ENCODE results near the gene LPIN2. TPM values are rescaled to one million over a fixed set of nuclear protein-coding genes. Genes with fewer than 3 reads are reported as not detected.
A peak's percentile ranks its signal among the peaks of the same experiment; 100 is the strongest.

The LPIN2 gene
- total RNA-seq (100 to 1,000 TPM; 109 to 141 TPM), polyA plus RNA-seq (ENCODE audit: insufficient read depth, low read depth, low replicate concordance) (56.0 TPM)
- long read RNA-seq, donor 1, transcript LPIN2-203 (5 exons, 936 nt) = major isoform, 9 of 21 reads
- long read RNA-seq, donor 1, partial matches to known transcripts = 12 of 21 reads
- long read RNA-seq, donor 1, other reads (novel, unspliced or antisense) = 0 of 21 reads
- long read RNA-seq, donor 2, partial matches to known transcripts = 5 of 9 reads
- long read RNA-seq, donor 2, other reads (novel, unspliced or antisense) = 0 of 9 reads

GRCh38 chr18:3013024-3013804 is at the start of gene LPIN2:
TSS of gene LPIN2 (minus strand) at chr18:3013144. CDS start at chr18:2960840, 52,304 bp downstream.
- Histone ChIP-seq H3K4me1 (peaks cover 16% of the 10 kb centered on the region), H3K4me3 (peak within 1 kb of the TSS; percentile 83 to 94), H3K27ac (peak within 1 kb of the TSS; percentile 96 to 99), H3K27me3 (no peaks in the 10 kb centered on the region), H3K36me3 (ENCODE audit: low read depth, missing control alignments) (no peaks in the 10 kb centered on the region), H3K9me3 (no peaks in the 10 kb centered on the region)
- DNase-seq = peak; percentile 99
- intact Hi-C loops (cut with DNase I; ENCODE audit: low total_unique reads) = loop anchor here (10.0 kb wide), 1 partner anchor 232 kb away; the partner anchor contains the start of gene MYL12A
- no peak for TF ChIP-seq CTCF (IDR thresholded peaks at IDR 0.05)
- no peak for TF ChIP-seq POLR2A (IDR thresholded peaks at IDR 0.05)
- WGBS, 2 donors = 2 to 7% methylated on average over 7 to 34 of the region's 78 CpGs

GRCh38 chr18:3061581-3062312 is 48.8 kb upstream of the LPIN2 start:
- no peak overlapping the region for H3K4me3 ChIP-seq
- peak overlapping the region in 1 of 2 donors; percentile 65 for H3K27ac ChIP-seq
- 69% methylated on average over 11 of the region's 11 CpGs for WGBS, 2 donors
- no peaks in the 10 kb centered on the region for H3K9me3 ChIP-seq
- H3K4me1 ChIP-seq = peaks cover 8% of the 10 kb centered on the region
- H3K27me3 ChIP-seq = no peaks in the 10 kb centered on the region
- intact Hi-C loops (cut with DNase I; ENCODE audit: low total_unique reads) = no loop called here
- DNase-seq = no peak
- no peaks in the 10 kb centered on the region for H3K36me3 ChIP-seq (ENCODE audit: low read depth, missing control alignments)
- TF ChIP-seq CTCF (IDR thresholded peaks at IDR 0.05) (no peak), POLR2A (IDR thresholded peaks at IDR 0.05) (no peak)

GRCh38 chr18:3060667-3061580 is 48.0 kb upstream of the LPIN2 start:
- TF ChIP-seq POLR2A (IDR thresholded peaks at IDR 0.05) = no peak
- no peak for TF ChIP-seq CTCF (IDR thresholded peaks at IDR 0.05)
- intact Hi-C loops (cut with DNase I; ENCODE audit: low total_unique reads) = no loop called here
- Histone ChIP-seq H3K4me1 (peaks cover 8% of the 10 kb centered on the region), H3K4me3 (no peak overlapping the region), H3K27ac (peak overlapping the region in 1 of 2 donors; percentile 65), H3K9me3 (no peaks in the 10 kb centered on the region), H3K27me3 (no peaks in the 10 kb centered on the region), H3K36me3 (ENCODE audit: low read depth, missing control alignments) (no peaks in the 10 kb centered on the region)
- 81 to 82% methylated on average over 15 of the region's 15 CpGs for WGBS, 2 donors
- DNase-seq = no peak

GRCh38 chr18:3059272-3059671 is 46.3 kb upstream of the LPIN2 start:
- intact Hi-C loops (cut with DNase I; ENCODE audit: low total_unique reads) = no loop called here
- no peaks in the 10 kb centered on the region for H3K36me3 ChIP-seq (ENCODE audit: low read depth, missing control alignments)
- H3K27me3 ChIP-seq = no peaks in the 10 kb centered on the region
- H3K4me1 ChIP-seq = peaks cover 14% of the 10 kb centered on the region
- DNase-seq = no peak
- peak overlapping the region in 1 of 2 donors; percentile 65 for H3K27ac ChIP-seq
- 38 to 41% methylated on average over 3 of the region's 3 CpGs for WGBS, 2 donors
- TF ChIP-seq CTCF (IDR thresholded peaks at IDR 0.05) (no peak), POLR2A (IDR thresholded peaks at IDR 0.05) (no peak)
- H3K4me3 ChIP-seq = no peak overlapping the region
- H3K9me3 ChIP-seq = no peaks in the 10 kb centered on the region

Data from testis (tissue), 5 donors.